GM18498 (cell line): ENCODE data around the gene TPI1.

Source experiments
- ATAC-seq: cut with Tn5 transposase; IDR thresholded peaks from one replicate; pipeline ENCODE4 v1.9.1; 2021; ENCODE audit warnings: mild to moderate bottlenecking, moderate library complexity; ENCODE audit not compliant: unreplicated experiment

Gene TPI1

DNA sequence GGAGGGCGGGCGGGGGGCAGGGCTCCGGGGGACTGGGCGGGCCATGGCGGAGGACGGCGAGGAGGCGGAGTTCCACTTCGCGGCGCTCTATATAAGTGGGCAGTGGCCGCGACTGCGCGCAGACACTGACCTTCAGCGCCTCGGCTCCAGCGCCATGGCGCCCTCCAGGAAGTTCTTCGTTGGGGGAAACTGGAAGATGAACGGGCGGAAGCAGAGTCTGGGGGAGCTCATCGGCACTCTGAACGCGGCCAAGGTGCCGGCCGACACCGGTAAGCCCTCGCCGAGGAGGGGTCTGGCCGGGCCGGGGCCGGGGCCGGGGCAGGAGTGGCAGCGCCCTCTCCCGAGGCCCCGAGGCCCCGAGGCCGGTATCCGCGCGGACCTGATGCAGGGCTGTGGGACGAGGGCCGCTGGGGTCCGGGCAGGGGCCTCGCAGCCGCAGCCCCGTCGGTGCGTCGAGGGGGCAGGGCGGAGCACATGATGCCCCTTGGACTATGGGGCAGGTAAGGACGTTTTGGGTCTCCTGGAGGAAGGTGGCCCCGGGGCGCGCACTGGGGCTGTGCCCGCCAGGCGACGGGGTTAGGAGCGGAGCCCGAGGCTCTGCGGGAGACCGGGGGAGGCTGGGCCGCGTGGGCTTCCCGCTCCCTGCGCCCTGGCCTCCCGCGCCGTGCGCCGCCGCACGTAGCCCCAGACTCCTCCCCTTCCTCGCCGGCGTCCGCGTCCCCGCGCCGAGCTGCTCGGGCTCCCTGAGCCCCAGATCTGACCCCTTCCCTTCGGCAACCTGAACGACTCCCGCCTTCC is at the start of gene TPI1:
Gene TPI1 (plus strand): TSS at position 119 of the 798 bp plus-strand sequence. CDS start 36 bp downstream, at position 155.
- ATAC-seq = peak; percentile 65

DNA sequence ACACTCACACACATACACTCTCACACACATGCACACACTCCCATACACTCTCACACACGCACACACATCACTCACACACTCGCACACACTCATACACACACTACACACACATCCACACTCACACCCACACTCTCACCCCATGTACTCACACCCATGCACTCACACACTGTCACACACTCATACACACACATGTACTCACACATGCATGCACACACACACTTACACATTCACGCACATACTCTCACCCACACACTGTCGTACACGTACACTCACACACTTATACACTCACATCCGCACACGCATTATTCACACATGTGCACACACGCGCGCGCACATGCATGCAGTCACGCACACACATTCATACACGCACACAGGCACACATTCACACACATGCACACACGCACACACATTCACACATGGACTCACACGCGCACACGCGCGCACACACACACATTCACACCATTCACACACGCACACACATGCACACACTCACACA is 49.6 kb upstream of the TPI1 start:
- no peak for ATAC-seq

DNA sequence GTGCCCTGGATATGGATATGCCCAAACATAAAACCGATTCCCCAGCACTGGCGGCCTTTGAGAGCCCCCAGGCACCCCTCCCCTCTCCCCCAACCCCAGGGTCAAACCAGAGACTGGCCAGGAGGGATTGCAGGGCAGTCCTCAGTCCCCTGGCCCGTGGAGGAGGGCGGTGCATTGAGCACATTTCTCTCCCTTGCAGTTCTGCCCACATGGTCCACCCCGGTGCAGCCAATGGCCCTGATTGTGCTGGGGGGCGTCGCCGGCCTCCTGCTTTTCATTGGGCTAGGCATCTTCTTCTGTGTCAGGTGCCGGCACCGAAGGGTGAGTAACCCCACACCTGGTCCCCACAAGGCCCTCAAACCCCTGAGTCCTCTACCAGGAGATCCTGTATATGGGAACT is 49.1 kb upstream of the TPI1 start:
- ATAC-seq = no peak

- ATAC-seq = no peak
Measured at GRCh38 chr12:6818645-6819044, 48.7 kb upstream of the TPI1 start.

- no peak for ATAC-seq
Measured at GRCh38 chr12:6819106-6820030, 48.0 kb upstream of the TPI1 start.

DNA sequence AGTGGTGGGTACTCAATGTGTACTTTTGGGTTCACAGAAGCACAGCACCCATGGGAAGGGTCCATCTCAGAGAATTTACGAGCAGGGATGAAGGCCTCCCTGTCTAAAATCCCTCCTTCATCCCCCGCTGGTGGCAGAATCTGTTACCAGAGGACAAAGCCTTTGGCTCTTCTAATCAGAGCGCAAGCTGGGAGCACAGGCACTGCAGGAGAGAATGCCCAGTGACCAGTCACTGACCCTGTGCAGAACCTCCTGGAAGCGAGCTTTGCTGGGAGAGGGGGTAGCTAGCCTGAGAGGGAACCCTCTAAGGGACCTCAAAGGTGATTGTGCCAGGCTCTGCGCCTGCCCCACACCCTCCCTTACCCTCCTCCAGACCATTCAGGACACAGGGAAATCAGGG is 47.2 kb upstream of the TPI1 start:
- no peak for ATAC-seq

- ATAC-seq = no peak
Measured at GRCh38 chr12:6821591-6822425, 45.5 kb upstream of the TPI1 start, which contains the start of gene GPR162. GPR162 (plus strand) TSS chr12:6821821; CDS start chr12:6823899, 2,078 bp downstream.

DNA sequence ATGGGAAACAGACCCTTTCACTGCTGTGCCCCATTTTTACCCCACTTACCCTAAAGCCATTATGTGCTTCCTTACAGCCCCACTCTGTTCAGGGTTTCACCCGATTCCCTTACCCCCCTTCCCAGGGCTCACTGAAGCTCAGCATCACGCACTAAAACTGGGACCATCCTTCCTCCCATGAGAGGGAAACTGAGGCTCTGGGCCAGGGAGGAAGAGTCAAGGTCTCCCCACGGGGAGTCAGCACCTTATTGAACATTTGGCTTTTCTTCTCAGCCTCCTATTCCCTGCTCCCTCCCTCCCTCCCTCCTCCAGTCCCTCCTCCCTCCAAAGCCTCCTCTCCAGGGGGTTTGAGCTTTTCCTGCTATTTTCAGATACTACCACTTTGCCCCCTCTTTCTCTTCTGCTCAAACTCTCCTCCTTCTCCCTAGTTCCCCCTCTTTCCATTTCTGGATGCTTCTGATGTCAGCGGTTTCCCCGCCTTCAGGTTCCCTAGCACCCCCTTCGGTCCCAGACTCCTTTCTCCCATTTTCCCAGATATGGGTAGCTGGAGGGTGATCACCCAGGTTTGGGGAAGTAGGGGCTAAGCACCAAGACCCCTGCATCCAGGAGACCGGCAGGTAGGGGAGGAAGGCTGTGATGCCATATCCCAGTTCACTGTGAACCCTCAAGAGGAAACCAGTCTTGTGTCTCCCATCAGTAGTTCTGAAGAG is 44.8 kb upstream of the TPI1 start:
- ATAC-seq = no peak

DNA sequence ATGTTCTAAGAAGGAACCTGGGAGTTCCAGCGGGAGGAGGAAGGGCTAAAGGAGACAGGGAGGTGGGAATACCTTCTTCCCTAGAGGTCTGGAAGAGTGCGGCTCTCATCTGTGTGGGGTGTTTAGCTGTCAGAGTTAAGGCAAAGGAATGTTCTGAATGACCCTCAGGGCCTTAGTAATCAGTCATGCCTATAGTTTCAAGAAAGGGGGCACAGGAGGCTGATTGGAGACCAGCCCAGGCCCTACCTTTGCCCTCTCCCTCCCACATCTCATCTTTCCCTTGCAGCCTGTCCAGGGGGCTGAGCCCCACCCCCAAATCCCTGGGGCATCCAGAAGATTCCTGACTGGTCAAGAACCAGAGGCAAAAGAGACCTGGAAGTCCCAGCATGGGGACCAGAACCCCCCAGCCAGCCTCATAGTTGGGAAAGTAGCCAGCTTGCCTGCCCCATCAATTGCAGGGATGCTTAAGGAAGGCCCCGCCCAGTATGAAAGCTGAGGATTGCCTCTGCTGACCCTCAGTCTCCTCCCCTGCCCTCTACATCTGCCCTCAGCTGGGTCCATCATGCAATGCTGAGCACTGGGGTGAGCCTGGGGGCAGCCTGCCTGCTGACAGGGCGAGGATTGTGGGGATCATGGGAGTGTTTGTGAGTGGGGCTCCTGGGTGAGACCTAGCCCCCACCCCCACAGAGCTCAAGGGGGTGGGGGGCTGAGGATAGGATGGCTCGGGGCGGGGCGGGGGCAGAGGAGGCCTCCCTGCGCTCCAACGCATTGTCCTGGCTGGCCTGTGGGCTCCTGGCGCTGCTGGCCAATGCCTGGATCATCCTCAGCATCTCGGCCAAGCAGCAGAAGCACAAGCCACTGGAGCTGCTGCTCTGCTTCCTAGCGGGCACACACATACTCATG is 43.9 kb upstream of the TPI1 start:
- ATAC-seq = no peak

GRCh38 chr12:6824085-6824775 is 43.1 kb upstream of the TPI1 start:
- no peak for ATAC-seq

DNA sequence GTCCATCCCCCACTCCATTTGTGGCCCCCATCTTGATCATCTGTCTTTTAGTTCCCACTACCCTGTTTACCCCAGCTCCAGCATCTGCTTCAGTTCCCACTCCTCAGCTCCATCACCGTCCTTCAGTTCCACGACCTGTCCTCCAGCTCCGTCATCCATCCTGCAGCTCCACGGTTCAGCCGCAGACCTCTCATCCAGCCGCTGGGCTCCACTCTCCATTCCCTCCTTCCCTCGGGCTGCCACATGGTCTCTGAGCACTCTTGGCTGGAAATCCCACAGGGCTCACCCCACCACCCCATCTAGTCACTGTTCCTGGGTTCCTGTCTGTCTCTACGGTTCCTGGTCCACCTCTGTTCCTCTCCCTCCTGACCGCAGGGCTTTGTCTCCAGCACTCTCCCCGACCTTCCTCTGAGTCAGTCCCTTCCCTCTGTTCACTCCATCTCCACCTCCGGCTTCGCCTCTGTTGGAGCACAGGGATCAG is 42.4 kb upstream of the TPI1 start:
- ATAC-seq = no peak

GRCh38 chr12:6825398-6826124 is 41.8 kb upstream of the TPI1 start:
- peak; percentile 41 for ATAC-seq

DNA sequence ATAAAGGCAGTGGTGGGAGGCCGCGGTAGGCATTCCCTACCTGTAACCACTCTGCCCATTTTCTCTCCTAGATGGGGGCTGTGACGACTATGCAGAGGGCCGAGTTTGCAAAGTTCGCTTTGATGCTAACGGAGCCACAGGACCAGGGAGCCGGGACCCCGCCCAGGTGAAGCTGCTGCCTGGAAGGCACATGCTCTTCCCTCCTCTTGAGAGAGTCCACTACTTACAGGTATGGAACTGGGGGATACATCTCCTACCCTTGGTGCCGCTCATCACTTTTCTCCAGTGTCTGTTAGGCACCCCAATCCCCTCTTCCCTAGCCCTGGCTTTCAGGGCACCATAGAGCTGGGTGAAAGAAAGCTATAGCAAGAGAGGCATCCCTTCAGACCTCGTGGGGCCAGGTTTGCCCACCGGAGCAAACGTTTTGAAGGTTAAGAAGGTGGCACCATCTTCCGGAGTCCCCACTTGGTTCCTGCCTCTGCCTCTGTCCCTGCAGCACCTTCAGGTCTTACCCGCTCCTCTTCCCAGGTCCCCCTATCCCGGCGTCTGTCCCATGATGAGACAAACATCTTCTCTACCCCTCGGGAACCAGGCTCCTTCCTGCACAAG is 41.1 kb upstream of the TPI1 start:
- ATAC-seq = no peak

DNA sequence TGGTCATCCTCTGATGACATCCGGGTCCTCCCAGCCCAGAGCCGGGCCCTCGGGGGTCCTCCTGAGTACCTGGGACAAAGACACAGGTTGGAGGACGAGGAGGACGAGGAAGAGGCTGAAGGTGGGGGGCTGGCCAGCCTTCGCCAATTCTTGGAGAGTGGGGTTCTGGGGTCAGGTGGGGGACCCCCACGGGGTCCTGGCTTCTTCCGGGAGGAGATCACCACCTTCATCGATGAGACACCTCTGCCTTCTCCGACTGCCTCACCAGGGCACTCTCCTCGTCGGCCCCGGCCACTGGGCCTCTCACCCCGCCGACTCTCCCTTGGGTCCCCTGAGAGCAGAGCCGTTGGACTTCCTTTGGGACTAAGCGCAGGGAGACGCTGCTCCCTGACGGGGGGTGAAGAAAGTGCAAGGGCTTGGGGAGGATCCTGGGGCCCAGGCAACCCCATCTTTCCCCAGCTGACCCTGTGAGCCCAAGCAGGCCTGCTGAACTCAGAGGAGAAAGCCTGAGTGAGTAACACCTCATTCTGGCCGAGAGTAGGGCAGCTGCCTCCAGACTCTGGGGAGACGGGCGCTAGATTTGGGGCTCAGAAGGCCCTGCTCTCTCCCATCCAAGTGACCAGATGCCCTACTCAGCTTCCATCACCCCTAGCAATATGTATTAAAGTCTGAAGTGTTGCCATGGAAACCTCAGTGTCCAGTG is 40.4 kb upstream of the TPI1 start:
- ATAC-seq = no peak

- no peak for ATAC-seq
Measured at GRCh38 chr12:6827437-6827911, 39.9 kb upstream of the TPI1 start.

DNA sequence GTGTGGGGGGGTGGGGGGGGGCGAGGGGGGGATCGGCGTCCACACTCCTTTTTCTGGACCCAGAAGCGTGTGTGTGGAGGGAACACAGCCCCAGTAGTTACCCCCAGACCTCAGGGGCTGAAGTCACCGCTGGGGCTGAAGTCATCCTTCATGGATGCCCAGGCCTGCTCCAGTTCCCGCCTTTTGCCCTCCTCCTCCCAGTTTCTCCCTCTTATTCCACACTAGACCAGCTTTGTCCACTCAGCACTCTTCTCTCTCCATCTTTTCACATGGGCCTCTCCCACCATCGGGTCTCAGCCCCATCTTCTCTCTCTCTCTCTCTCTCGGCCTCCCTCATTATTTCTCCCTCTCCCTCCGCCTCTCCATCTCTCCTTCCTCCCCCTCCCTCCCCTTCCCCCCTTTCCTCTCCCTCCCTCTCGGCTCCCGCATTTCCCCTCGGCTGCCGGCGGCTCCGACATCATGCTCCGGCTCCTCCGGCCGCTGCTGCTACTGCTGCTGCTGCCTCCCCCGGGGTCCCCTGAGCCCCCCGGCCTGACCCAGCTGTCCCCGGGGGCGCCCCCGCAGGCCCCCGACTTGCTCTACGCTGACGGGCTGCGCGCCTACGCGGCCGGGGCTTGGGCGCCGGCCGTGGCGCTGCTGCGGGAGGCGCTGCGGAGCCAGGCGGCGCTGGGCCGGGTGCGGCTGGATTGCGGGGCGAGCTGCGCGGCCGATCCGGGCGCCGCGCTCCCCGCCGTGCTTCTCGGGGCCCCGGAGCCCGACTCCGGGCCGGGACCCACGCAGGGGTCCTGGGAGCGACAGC is 39.1 kb upstream of the TPI1 start, which contains the start of gene P3H3:
Gene P3H3 (plus strand): TSS at position 426 of the 799 bp plus-strand sequence. CDS start 34 bp downstream, at position 460.
- no peak for ATAC-seq
